Effector CD4-positive, alpha-beta T cell (primary cell): ENCODE measurements around the gene ABHD5.
A peak's percentile ranks its signal among the peaks of the same experiment; 100 is the strongest.

Experiments used
- DNase-seq: peaks from one replicate; pipeline ENCODE4 v3.0.0-alpha.2; 2020

ABHD5 gene

GRCh38 chr3:43686333-43686699, 4.4 kb upstream of the ABHD5 start:
- no peak for DNase-seq

- DNase-seq: no peak
Observed at GRCh38 chr3:43686700-43687498, 3.8 kb upstream of the ABHD5 start.

GRCh38 chr3:43687499-43687811, 3.3 kb upstream of the ABHD5 start:
- no peak for DNase-seq

GRCh38 chr3:43688245-43688650, 2.5 kb upstream of the ABHD5 start:
- DNase-seq: no peak

GRCh38 chr3:43689166-43689565, 1.6 kb upstream of the ABHD5 start:
- DNase-seq: no peak

GRCh38 chr3:43689766-43690399, 855 bp upstream of the ABHD5 start:
- no peak for DNase-seq

- DNase-seq: peak; percentile 23
Observed at GRCh38 chr3:43691120-43691995, 620 bp downstream of the ABHD5 start.

- DNase-seq: no peak
Observed at GRCh38 chr3:43692085-43692855, 1.5 kb downstream of the ABHD5 start.

GRCh38 chr3:43692971-43693370, 2.2 kb downstream of the ABHD5 start:
- DNase-seq: no peak

- DNase-seq: no peak
Observed at GRCh38 chr3:43693594-43693993, 2.9 kb downstream of the ABHD5 start.

- DNase-seq: no peak
Observed at GRCh38 chr3:43695443-43695842, 4.7 kb downstream of the ABHD5 start.

GRCh38 chr3:43695863-43696262, 5.1 kb downstream of the ABHD5 start:
- no peak for DNase-seq

- no peak for DNase-seq
Observed at GRCh38 chr3:43696441-43696840, 5.7 kb downstream of the ABHD5 start.

- DNase-seq: no peak
Observed at GRCh38 chr3:43696881-43697280, 6.1 kb downstream of the ABHD5 start.

- no peak for DNase-seq
Observed at GRCh38 chr3:43699864-43700263, 9.1 kb downstream of the ABHD5 start.

GRCh38 chr3:43704697-43705096, 14.0 kb downstream of the ABHD5 start:
- DNase-seq: no peak

GRCh38 chr3:43706342-43706741, 15.6 kb downstream of the ABHD5 start:
- DNase-seq: no peak

- no peak for DNase-seq
Observed at GRCh38 chr3:43707266-43707665, 16.5 kb downstream of the ABHD5 start.

- no peak for DNase-seq
Observed at GRCh38 chr3:43707998-43708397, 17.3 kb downstream of the ABHD5 start.

GRCh38 chr3:43709022-43709421, 18.3 kb downstream of the ABHD5 start:
- DNase-seq: no peak

GRCh38 chr3:43710607-43711006, 19.9 kb downstream of the ABHD5 start:
- DNase-seq: no peak

- DNase-seq: no peak
Observed at GRCh38 chr3:43718296-43718695, 27.6 kb downstream of the ABHD5 start.

- no peak for DNase-seq
Observed at GRCh38 chr3:43723121-43723734, 32.5 kb downstream of the ABHD5 start.
